SU-DHL-6 (cell line): ENCODE results near the gene PLAU.

Source experiments
- EZH2phosphoT487 ChIP-seq: fragments of 200-600 bp; sonication (generic), shearing (Covaris generic); conservative IDR thresholded peaks from 2 replicates; pipeline ENCODE4 v1.6.1; 2018; ENCODE audit warnings: mild to moderate bottlenecking, antibody characterized with exemption, low read length, moderate library complexity, mixed read lengths
- TF ChIP-seq, protein P1 (sequence below): fragments of 200-600 bp; sonication (generic); IDR thresholded peaks from one replicate; pipeline ENCODE4 v1.5.1; 2017; ENCODE audit warnings: antibody characterized with exemption, mild to moderate bottlenecking, low read length, moderate library complexity; ENCODE audit not compliant: insufficient read depth, poor library complexity, severe bottlenecking

DNA sequence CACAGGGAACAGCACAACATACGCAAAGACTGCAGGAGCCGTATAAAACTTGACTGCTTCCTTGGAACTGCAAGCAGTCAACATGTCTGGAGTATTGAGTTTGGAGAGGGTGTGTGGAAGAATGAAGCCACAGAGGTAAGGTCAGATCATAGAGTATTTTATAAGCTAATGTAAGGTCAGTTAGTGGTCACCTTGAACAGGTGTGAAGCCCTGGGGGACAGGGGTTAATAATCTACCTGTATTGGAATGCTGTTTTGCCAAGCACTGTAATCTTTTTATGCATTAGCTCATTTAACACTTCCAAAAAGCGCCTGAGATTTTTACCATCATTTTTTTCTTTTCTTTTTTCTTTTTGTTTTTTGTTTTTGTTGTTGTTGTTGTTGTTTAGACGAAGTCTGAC lies 23.1 kb downstream of the PLAU start:
- TF ChIP-seq, protein P1, sequence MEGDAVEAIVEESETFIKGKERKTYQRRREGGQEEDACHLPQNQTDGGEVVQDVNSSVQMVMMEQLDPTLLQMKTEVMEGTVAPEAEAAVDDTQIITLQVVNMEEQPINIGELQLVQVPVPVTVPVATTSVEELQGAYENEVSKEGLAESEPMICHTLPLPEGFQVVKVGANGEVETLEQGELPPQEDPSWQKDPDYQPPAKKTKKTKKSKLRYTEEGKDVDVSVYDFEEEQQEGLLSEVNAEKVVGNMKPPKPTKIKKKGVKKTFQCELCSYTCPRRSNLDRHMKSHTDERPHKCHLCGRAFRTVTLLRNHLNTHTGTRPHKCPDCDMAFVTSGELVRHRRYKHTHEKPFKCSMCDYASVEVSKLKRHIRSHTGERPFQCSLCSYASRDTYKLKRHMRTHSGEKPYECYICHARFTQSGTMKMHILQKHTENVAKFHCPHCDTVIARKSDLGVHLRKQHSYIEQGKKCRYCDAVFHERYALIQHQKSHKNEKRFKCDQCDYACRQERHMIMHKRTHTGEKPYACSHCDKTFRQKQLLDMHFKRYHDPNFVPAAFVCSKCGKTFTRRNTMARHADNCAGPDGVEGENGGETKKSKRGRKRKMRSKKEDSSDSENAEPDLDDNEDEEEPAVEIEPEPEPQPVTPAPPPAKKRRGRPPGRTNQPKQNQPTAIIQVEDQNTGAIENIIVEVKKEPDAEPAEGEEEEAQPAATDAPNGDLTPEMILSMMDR = no peak
- TF ChIP-seq EZH2phosphoT487 = no peak
